Measurements from ENCODE around the gene TTC33. TPM values are rescaled to one million over a fixed set of nuclear protein-coding genes. Genes with fewer than 3 reads are reported as not detected.

TTC33 gene
- total RNA-seq, 1 donor from 2014 or later = 7.6 TPM

- no peak for TF ChIP-seq CTCF (conservative IDR thresholded peaks at IDR 0.05; ENCODE audit: low read depth, low read length)
- no peak for DNase-seq (ENCODE audit: low read depth)
- H3K4me3 ChIP-seq (ENCODE audit: low read depth, low read length) = no peak overlapping the region
Observed at GRCh38 chr5:40674661-40675235, 81.0 kb downstream of the TTC33 start.

- TF ChIP-seq CTCF (conservative IDR thresholded peaks at IDR 0.05; ENCODE audit: low read depth, low read length) = no peak
- no peak overlapping the region for H3K4me3 ChIP-seq (ENCODE audit: low read depth, low read length)
- no peak for DNase-seq (ENCODE audit: low read depth)
Observed at GRCh38 chr5:40672425-40672824, 83.3 kb downstream of the TTC33 start.

- DNase-seq (ENCODE audit: low read depth) = no peak
Observed at GRCh38 chr5:40669606-40670390, 86.0 kb downstream of the TTC33 start.

GRCh38 chr5:40667161-40667663 is 88.5 kb downstream of the TTC33 start:
- no peak for TF ChIP-seq CTCF (conservative IDR thresholded peaks at IDR 0.05; ENCODE audit: low read depth, low read length)
- no peak for DNase-seq (ENCODE audit: low read depth)
- no peak overlapping the region for H3K4me3 ChIP-seq (ENCODE audit: low read depth, low read length)

More at GRCh38 chr5:40669606-40670390, 86.0 kb downstream of the TTC33 start:
- no peak for TF ChIP-seq CTCF (conservative IDR thresholded peaks at IDR 0.05; ENCODE audit: low read depth, low read length)
- H3K4me3 ChIP-seq (ENCODE audit: low read depth, low read length) = no peak overlapping the region

GRCh38 chr5:40666657-40667056 is 89.1 kb downstream of the TTC33 start:
- TF ChIP-seq CTCF (conservative IDR thresholded peaks at IDR 0.05; ENCODE audit: low read depth, low read length) = no peak
- no peak for DNase-seq (ENCODE audit: low read depth)

GRCh38 chr5:40665635-40666298 is 90.0 kb downstream of the TTC33 start:
- no peak for DNase-seq (ENCODE audit: low read depth)
- TF ChIP-seq CTCF (conservative IDR thresholded peaks at IDR 0.05; ENCODE audit: low read depth, low read length) = no peak
- H3K4me3 ChIP-seq (ENCODE audit: low read depth, low read length) = no peak overlapping the region

More at GRCh38 chr5:40666657-40667056, 89.1 kb downstream of the TTC33 start:
- no peak overlapping the region for H3K4me3 ChIP-seq (ENCODE audit: low read depth, low read length)
